ENCODE results near the gene ZC3H6.
A peak's percentile ranks its signal among the peaks of the same experiment; 100 is the strongest.

The ZC3H6 gene

GRCh38 chr2:112301171-112301584, 25.8 kb downstream of the ZC3H6 start:
- TF ChIP-seq ZFP30 (CRISPR knock-in tag; IDR thresholded peaks at IDR 0.05), result no peak
- no peak for TF ChIP-seq ZC3H10 (CRISPR knock-in tag; IDR thresholded peaks at IDR 0.05)
- peak; percentile 92 for TF ChIP-seq ISL1 (CRISPR knock-in tag; IDR thresholded peaks at IDR 0.05)
- no peak for TF ChIP-seq ZNF565 (CRISPR knock-in tag; conservative IDR thresholded peaks at IDR 0.05; ENCODE audit: low read depth)
- peak; percentile 39; the same call in 1 of the 2 replicates for TF ChIP-seq ZFP3 (CRISPR knock-in tag; IDR thresholded peaks at IDR 0.05)
- 0 out of 2 replicates have a peak, but pooled peaks have one; percentile 54 for TF ChIP-seq ESRRG (CRISPR knock-in tag; IDR thresholded peaks at IDR 0.05)
- TF ChIP-seq RARB (CRISPR knock-in tag; IDR thresholded peaks at IDR 0.05), result no peak
- no peak for TF ChIP-seq TOX (CRISPR knock-in tag; IDR thresholded peaks at IDR 0.05; ENCODE audit: borderline replicate concordance)
- TF ChIP-seq TCF4 (CRISPR knock-in tag; IDR thresholded peaks at IDR 0.05; ENCODE audit: borderline replicate concordance), result no peak
- TF ChIP-seq CSRNP3 (CRISPR knock-in tag; IDR thresholded peaks at IDR 0.05), result 0 out of 2 replicates have a peak, but pooled peaks have one; percentile 47
- TF ChIP-seq ZNF8 (CRISPR knock-in tag; IDR thresholded peaks at IDR 0.05), result no peak
- peak; percentile 77 for TF ChIP-seq CREB5 (CRISPR knock-in tag; IDR thresholded peaks at IDR 0.05; ENCODE audit: low read depth)
- TF ChIP-seq GLIS3 (CRISPR knock-in tag; IDR thresholded peaks at IDR 0.05), result peak; percentile 14; the same call in 1 of the 2 replicates
- ATAC-seq, result no peak

- no peak for ATAC-seq
- TF ChIP-seq TOX (CRISPR knock-in tag; IDR thresholded peaks at IDR 0.05; ENCODE audit: borderline replicate concordance) (no peak), ZFP30 (CRISPR knock-in tag; IDR thresholded peaks at IDR 0.05) (no peak), TSHZ2 (CRISPR knock-in tag; IDR thresholded peaks at IDR 0.05) (no peak), ESRRG (CRISPR knock-in tag; IDR thresholded peaks at IDR 0.05) (no peak), ARNTL (CRISPR knock-in tag; IDR thresholded peaks at IDR 0.05; ENCODE audit: borderline replicate concordance, low read depth) (no peak), ZNF70 (CRISPR knock-in tag; IDR thresholded peaks at IDR 0.05) (no peak), BACH2 (CRISPR knock-in tag; IDR thresholded peaks at IDR 0.05; ENCODE audit: borderline replicate concordance) (no peak), OSR1 (CRISPR knock-in tag; IDR thresholded peaks at IDR 0.05) (no peak), TCF4 (CRISPR knock-in tag; IDR thresholded peaks at IDR 0.05; ENCODE audit: borderline replicate concordance) (no peak), PATZ1 (CRISPR knock-in tag; IDR thresholded peaks at IDR 0.05; ENCODE audit: borderline replicate concordance) (no peak), ZNF565 (CRISPR knock-in tag; conservative IDR thresholded peaks at IDR 0.05; ENCODE audit: low read depth) (no peak), SNAI2 (CRISPR knock-in tag; IDR thresholded peaks at IDR 0.05) (no peak), ZFP3 (CRISPR knock-in tag; IDR thresholded peaks at IDR 0.05) (no peak), ZNF8 (CRISPR knock-in tag; IDR thresholded peaks at IDR 0.05) (no peak), GLIS3 (CRISPR knock-in tag; IDR thresholded peaks at IDR 0.05) (no peak), POU6F1 (CRISPR knock-in tag; IDR thresholded peaks at IDR 0.05; ENCODE audit: borderline replicate concordance, low read depth) (no peak), CSDC2 (CRISPR knock-in tag; IDR thresholded peaks at IDR 0.05) (no peak), RARB (CRISPR knock-in tag; IDR thresholded peaks at IDR 0.05) (no peak), PPARA (CRISPR knock-in tag; IDR thresholded peaks at IDR 0.05; ENCODE audit: borderline replicate concordance) (no peak), CREB5 (CRISPR knock-in tag; IDR thresholded peaks at IDR 0.05; ENCODE audit: low read depth) (no peak)
Observed at GRCh38 chr2:112301973-112302372, 26.6 kb downstream of the ZC3H6 start.

Measured in SK-N-SH treated with all-trans-retinoic acid at 6 μM for 48 hours (cell line).